ENCODE results near the gene OR51D1. TPM values are rescaled to one million over a fixed set of nuclear protein-coding genes. Genes with fewer than 3 reads are reported as not detected.

The OR51D1 gene
- total and polyA plus RNA-seq, 2 of the 8 experiments (the other 6 are each of a cell fraction or from before 2014, with no cell fraction given): not detected

GRCh38 chr11:4611986-4612385 lies 25.3 kb upstream of the OR51D1 start (continued):
- no peak for TF ChIP-seq JUND (IDR thresholded peaks at IDR 0.05; ENCODE audit: low read length)
- no peak for TF ChIP-seq TCF12 (IDR thresholded peaks at IDR 0.05; ENCODE audit: low read depth, low read length)
- no peak for TF ChIP-seq CREB1 (IDR thresholded peaks at IDR 0.05)
- no peak for TF ChIP-seq TAF7 (optimal IDR thresholded peaks at IDR 0.05; ENCODE audit: borderline replicate concordance, low read depth, low read length)
- TF ChIP-seq CHD7 (IDR thresholded peaks at IDR 0.05; ENCODE audit: insufficient replicate concordance, low read length): no peak
- TF ChIP-seq CTBP2 (IDR thresholded peaks at IDR 0.05; ENCODE audit: borderline replicate concordance, insufficient read depth, insufficient read length, low read length): no peak
